NCI-H82 (cell line): Measurements from ENCODE around the gene B9D1.

Experiments
- DNase-seq: peaks from one replicate; lab custom pipeline; 2025; lab: John Stamatoyannopoulos, UW

B9D1 gene

DNA sequence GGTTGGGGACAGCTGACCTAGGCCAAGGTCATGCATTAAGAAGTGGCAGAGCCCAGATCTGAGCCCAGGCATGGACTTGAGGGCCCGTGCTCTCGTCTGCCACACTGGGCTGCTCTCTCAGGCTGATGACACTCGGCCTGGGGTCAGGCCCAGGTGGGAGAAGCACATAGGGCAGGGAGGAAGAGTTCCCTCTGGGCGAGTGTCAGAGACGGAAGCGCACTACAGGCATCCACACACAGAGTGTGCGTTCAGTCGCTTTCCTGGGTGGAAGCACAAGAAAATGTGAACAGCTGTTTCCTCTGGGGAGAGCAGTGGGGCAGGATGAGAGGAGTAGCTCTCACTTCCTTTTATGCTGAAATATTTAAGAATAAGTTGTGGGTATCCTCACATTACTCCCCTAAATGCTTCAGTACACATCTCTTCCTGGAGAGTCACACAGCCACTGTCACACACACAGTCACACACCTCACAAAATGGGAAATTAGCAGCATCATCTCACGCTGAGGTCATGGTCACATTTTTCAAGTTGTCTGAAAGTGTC is 59.7 kb downstream of the B9D1 start:
- DNase-seq: no peak

DNA sequence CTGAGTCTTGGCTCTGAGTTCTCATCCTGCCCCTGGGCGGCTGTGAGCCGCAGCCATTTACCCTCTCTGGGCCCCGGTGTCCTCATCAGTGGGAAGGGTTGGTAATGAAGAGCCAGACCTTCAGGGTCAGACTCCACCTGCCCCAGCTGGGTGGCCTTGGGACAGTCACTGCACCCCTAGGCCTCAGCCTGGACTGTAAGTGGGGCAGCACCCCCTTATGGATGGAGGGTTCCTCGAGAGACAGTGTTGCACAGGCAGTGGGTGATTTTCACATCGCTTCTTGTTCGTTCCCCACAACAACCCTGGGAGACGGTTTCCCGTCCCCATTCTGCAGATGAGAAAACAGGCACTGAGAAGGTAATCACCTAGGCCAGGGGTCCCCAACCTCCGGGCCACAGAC is 60.5 kb downstream of the B9D1 start:
- DNase-seq: no peak

DNA sequence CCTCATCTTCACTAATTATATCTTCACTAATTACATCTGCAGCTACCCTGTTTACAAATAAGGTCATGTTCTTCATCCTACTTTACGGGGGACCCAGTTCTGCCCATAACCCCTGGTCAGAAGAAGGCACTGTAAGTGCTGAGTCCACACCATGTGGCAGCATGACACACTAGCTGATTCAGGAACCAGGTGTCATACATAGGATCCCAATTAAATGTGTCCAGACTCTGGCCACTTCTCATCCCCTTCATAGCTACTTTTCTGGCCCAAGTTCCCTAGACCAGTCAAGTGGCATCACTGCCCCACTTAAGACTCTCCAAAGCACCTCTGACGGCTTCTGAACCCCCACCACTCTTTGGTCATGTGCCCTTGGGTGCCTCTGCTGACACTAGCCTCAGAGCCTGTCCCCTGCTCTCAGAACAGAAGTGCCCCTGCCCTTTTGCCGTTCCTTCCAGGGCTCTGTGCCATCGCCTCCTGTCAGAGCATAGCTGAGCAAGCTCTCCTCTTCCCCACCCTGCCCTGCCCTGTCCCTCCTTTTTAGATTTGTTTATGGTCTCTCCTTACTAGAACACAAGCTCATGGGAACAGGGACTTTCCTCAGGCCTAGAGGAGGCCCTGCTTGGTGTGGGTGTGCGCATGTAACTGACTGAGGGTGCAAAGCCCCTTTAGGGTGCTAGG is 61.1 kb downstream of the B9D1 start:
- DNase-seq: no peak

DNA sequence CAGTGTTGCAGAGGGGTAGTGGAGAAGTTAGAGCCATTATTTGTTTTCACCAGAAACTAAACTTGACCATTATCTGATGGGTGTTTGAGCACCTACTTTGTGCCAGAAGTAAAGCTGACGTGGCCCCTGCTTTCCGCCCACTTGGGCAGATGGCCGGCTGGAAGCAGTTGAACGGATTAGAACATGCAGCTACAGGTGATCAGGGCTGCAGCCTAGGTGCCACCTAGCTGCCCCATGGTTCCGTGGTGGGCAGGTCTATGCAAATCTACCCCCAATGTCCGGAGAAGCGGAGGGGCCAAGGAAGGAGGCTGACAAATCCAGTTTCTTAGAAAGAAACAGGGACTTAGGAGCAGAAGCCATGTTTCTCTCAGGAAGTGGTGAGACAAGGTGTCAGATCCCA is 62.7 kb downstream of the B9D1 start:
- DNase-seq: peak; percentile 51

DNA sequence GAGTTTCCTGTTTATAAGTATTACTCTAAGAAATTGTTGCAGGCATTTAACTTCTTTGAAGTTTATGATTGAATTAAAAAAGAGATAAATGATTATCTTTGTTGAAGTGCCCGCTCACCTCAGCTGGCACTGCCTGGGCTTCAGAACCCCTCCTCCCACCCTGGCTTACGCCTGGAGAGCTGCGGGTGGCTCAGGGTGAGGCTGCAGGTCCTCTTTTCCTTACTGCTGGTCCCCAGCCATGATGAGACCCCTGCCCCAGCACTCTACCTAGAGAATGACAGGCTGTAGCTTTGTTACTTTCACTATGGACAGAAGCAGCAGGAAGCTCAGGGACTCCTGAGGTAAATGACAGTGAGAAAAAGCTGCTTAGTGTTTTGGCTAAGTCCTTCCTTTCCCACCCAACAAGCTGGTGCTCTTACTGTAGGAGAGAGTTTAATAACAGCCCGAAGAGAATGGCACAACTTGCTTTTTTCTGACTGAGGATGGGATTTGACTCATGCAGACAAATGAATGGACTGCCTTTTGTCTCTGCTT is 63.2 kb downstream of the B9D1 start:
- DNase-seq: peak; percentile 73

DNA sequence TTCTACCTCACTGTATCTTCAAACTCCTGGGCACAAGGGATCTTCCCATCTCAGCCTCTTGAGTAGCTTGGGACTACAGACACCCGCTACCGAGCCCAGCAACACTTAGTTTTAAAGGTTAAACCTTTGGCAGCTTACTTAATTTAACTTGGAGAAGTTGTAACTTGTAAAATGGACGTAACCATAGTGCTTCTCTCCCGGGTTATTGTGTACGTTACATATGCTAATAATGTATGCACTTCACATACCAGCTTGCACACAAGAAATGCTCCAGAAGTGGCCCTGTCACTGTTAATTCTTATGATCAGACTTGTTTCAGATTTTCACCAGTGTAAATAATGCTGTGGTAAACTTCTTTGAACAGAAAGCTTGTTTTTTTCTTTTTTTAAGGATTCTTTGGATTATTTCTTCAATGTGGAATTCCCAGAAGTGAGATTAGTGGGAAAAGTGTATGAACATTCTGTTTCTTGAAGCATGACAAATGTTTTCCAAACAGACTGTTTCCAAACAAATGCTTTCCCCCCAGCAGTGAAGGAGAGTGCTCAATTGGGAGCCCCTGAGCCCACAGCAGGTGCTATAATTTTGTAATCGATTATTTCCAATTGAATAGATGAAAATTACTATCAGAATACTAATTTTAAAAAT is 63.8 kb downstream of the B9D1 start:
- no peak for DNase-seq

DNA sequence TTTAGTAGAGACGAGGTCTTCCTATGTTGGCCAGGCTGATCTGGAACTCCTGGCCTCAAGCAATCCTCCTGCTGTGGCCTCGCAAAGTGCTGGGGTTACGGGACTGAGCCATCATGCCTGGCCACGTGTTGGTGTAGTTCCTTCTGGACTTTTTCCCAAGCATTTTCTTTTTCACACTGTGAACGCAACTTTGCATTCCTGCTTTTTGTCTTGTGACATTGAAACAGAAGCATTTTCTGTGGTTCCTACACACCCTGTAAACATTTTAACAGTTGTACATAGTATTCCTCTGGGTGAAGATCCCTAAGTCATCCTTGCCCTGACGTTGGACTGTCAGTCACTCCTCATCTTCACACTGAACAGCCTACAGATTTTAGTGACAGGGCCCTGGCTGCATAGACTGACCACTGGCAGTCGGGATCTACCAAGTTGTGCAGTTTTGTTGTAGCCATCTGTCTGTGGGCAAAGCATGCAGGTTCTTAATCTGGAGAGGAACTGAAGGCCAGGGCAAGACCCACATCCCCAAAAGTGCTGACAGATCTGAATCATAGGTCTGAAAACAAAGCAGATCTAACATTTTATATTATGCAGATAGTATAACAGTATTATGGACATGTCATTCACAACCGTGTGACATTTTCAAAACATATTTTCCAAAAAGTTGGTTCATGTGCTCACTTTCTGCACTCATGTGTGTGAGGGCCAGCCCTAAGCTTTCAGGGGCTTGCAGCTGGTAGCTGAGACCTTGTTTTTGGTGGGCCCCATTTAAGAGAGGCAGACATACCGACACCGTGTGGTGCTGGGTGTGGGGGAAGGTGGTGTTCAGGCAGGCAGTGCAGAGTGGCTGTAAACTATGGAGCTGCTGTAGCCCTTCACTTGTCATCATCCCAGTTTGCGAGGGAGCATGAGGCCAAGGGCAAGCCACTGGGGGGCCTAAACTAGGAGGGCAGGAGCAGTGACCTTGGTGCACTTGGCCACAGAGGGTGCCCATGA is 65.4 kb downstream of the B9D1 start:
- DNase-seq: no peak

DNA sequence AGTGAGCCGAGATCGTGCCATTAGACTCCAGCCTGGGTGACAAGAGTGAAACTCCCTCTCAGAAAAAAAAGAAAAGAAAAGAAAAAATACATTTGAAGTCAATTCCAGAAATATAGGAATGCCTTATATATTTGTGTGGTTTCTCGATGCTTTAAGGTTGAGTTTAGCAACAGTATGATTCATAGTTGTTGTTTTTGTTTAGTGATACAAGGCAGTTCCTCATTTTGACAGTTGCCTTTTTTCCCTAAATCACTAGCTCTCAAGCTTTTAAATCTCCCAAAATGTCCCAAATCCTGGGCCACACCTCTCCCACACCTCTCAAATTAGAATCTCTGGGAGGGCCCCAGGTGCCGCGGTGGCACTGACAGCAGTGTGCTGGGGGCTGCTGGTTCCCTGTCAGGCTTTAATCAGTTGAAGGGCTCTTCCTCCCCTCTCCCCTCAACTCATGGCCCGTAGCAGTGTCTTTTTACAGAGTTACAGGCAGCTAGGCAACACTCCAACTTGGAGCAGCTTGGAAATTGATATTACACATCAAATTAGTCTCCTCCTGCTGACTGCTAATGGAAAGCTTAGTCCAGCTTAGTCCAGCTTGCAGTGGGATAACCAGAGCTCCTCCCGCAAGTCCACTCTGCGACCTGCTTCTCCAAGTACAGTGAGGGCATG is 66.9 kb downstream of the B9D1 start:
- DNase-seq: peak; percentile 61

DNA sequence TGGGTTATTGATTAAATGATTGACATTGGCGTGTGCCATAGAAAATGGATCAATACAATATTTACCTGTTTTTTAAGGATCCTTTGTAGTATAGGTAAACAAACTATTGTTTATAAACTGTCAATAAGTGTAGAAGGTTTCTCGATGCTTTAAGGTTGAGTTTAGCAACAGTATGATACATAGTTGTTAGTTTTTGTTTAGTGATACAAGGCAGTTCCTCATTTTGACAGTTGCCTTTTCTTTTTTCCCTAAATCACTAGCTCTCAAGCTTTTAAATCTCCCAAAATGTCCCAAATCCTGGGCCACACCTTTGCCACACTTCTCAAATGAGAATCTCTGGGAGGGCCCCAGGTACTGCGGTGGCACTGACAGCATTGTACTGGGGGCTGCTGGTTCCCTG is 68.1 kb downstream of the B9D1 start:
- no peak for DNase-seq
